Ascending aorta (tissue), 2 donors: ENCODE measurements around the gene L1TD1. TPM values are rescaled to one million over a fixed set of nuclear protein-coding genes. Genes with fewer than 3 reads are reported as not detected.

Source experiments
- DNase-seq, 2 donors: peaks; one replicate each; pipeline ENCODE4 v3.0.0-alpha.2; 2019; ENCODE audit warnings: low spot score in 2 of 2
- H3K27ac ChIP-seq, 2 donors: fragments of 200-600 bp; sonication (generic); one replicate each; pipeline ENCODE4 v1.5.1; 2016 to 2017; ENCODE audit warnings: mild to moderate bottlenecking in 1 of 2
- H3K27me3 ChIP-seq: fragments of 200-600 bp; sonication (generic); one replicate; pipeline ENCODE4 v1.5.1; 2017
- H3K36me3 ChIP-seq, 2 donors: fragments of 200-600 bp; sonication (generic); one replicate each; pipeline ENCODE4 v1.5.1; 2016
- H3K4me1 ChIP-seq, 2 donors: fragments of 200-600 bp; sonication (generic); one replicate each; pipeline ENCODE4 v1.5.1; 2016 to 2017; ENCODE audit warnings: mild to moderate bottlenecking in 1 of 2
- H3K4me3 ChIP-seq, 2 donors: fragments of 200-600 bp; sonication (generic); one replicate each; pipeline ENCODE4 v1.5.1; 2016 to 2017; ENCODE audit warnings: mild to moderate bottlenecking in 1 of 2
- H3K9me3 ChIP-seq, 2 donors: fragments of 200-600 bp; sonication (generic); one replicate each; pipeline ENCODE4 v1.5.1; 2016
- intact Hi-C: fragments of 100-400 bp; cut with DNase I; formaldehyde crosslinking; loops from one replicate; pipeline ENCODE4 v1.15.1; 2023
- total RNA-seq: library from RNA; depleted of rRNA; stranded (reverse); fragments of >200 nt; gene quantifications from one replicate; pipeline ENCODE4 v1.1.0, GENCODE V29; 2016
- TF ChIP-seq, protein P1 (sequence below), 3 experiments: fragments of 200-600 bp in 2 of 3; fragments of 450-650 bp in 1 of 3; sonication (generic) in 2 of 3; IDR thresholded peaks; one replicate each; pipeline ENCODE4 v1.5.1; 2016 to 2019; ENCODE audit warnings: antibody characterized with exemption in 3 of 3, mild to moderate bottlenecking in 1 of 3, moderate library complexity in 1 of 3

L1TD1 gene
- total RNA-seq, 1 donor from 2014 or later = not detected

DNA sequence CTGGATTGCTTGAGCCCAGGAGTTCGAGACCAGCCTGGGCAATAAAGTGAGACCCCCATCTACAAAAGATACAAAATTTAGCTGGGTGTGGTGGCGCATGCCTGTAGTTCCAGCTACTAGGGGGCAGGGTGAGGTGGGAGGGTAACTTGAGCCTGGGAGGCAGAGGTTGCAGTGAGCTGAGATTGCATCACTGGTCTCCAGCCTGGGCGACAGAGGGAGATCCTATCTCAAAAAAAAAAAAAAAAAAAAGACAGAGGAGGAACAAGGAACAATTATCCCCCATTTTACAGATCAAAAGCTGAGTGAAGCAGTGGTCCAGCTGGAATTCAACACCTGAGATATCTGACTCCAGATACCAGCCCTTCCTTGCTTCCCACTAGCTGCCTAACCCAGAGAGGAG is 34.8 kb downstream of the L1TD1 start:
- no peak overlapping the region for H3K27ac ChIP-seq

DNA sequence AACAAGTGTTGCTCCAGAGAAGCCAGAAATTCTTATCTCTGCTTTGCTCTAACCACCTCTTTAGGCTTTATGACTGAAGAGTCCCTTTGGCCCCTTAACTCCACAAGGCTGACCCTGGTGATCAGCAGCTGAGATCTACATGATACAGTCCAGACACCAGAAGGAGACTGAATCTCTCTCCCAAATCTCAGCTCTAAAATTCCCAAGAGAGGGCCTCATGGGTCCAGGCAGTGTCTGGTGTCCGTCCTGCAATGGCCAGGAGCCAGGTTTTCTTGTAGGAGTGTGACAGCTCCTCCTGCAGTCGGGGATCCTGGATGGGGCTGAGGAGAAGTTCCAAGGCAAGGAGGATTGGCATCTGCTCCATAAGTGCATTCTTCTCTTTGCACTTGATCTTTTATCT is 35.3 kb downstream of the L1TD1 start:
- no peaks in the 10 kb centered on the region for H3K36me3 ChIP-seq
- H3K27me3 ChIP-seq = no peaks in the 10 kb centered on the region
- H3K4me3 ChIP-seq = no peak overlapping the region
- no peak overlapping the region for H3K27ac ChIP-seq
- intact Hi-C loops = no loop called here
- no peaks in the 10 kb centered on the region for H3K9me3 ChIP-seq
- no peaks in the 10 kb centered on the region for H3K4me1 ChIP-seq
- no peak for DNase-seq
- TF ChIP-seq, protein P1, sequence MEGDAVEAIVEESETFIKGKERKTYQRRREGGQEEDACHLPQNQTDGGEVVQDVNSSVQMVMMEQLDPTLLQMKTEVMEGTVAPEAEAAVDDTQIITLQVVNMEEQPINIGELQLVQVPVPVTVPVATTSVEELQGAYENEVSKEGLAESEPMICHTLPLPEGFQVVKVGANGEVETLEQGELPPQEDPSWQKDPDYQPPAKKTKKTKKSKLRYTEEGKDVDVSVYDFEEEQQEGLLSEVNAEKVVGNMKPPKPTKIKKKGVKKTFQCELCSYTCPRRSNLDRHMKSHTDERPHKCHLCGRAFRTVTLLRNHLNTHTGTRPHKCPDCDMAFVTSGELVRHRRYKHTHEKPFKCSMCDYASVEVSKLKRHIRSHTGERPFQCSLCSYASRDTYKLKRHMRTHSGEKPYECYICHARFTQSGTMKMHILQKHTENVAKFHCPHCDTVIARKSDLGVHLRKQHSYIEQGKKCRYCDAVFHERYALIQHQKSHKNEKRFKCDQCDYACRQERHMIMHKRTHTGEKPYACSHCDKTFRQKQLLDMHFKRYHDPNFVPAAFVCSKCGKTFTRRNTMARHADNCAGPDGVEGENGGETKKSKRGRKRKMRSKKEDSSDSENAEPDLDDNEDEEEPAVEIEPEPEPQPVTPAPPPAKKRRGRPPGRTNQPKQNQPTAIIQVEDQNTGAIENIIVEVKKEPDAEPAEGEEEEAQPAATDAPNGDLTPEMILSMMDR (IDR thresholded peaks at IDR 0.05) = no peak

More for the DNA sequence above, 34.8 kb downstream of the L1TD1 start:
- H3K4me3 ChIP-seq = no peak overlapping the region
- H3K9me3 ChIP-seq = no peaks in the 10 kb centered on the region
- no peaks in the 10 kb centered on the region for H3K27me3 ChIP-seq
- no peaks in the 10 kb centered on the region for H3K4me1 ChIP-seq
- TF ChIP-seq, protein P1 (IDR thresholded peaks at IDR 0.05) = no peak
- no peaks in the 10 kb centered on the region for H3K36me3 ChIP-seq
- intact Hi-C loops = no loop called here
- DNase-seq = no peak

DNA sequence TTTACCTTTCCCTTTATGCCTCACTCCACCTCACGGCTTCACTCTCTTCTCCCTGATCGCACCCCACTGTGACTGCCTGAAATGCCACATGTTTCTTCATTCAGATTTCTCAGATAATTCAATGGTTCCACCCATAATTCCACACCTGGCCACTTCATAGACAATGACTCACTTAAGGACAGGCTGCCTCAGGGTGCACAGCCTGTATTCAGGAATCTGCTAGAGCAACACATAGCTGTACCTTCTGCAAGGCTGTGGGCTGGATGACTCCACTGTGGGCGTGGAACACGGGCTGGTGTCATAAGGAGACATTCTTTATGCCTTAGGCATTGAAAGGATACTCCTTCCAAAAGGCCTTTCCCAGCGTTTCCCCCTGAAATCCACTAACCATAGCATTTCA is 36.1 kb downstream of the L1TD1 start:
- Histone ChIP-seq H3K9me3 (no peaks in the 10 kb centered on the region), H3K27ac (no peak overlapping the region), H3K36me3 (no peaks in the 10 kb centered on the region), H3K27me3 (no peaks in the 10 kb centered on the region), H3K4me1 (no peaks in the 10 kb centered on the region), H3K4me3 (no peak overlapping the region)
- TF ChIP-seq, protein P1 (IDR thresholded peaks at IDR 0.05) = no peak
- DNase-seq = no peak
- intact Hi-C loops = no loop called here

DNA sequence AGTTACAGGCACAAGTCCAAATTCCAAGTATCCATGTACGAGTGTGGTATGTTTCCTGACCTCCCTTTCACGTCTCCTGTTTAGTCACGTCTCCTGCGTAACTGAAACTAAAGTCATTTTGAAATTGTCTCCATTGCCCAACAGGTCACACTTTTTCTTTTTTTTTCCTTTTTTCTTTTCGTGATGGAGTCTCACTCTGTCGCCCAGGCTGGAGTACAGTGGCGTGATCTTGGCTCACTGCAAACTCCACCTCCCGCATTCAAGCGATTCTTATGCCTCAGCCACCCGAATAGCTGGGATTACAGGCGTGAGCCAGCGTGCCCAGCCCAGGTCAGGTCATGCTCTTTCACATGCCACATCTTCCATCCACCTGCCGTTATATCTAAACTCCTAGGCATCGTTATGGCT is 38.2 kb downstream of the L1TD1 start:
- no peak for DNase-seq
- Histone ChIP-seq H3K4me3 (no peak overlapping the region), H3K9me3 (no peaks in the 10 kb centered on the region), H3K4me1 (no peaks in the 10 kb centered on the region), H3K36me3 (no peaks in the 10 kb centered on the region), H3K27me3 (no peaks in the 10 kb centered on the region), H3K27ac (no peak overlapping the region)
- intact Hi-C loops = no loop called here
- TF ChIP-seq, protein P1 (IDR thresholded peaks at IDR 0.05) = no peak

DNA sequence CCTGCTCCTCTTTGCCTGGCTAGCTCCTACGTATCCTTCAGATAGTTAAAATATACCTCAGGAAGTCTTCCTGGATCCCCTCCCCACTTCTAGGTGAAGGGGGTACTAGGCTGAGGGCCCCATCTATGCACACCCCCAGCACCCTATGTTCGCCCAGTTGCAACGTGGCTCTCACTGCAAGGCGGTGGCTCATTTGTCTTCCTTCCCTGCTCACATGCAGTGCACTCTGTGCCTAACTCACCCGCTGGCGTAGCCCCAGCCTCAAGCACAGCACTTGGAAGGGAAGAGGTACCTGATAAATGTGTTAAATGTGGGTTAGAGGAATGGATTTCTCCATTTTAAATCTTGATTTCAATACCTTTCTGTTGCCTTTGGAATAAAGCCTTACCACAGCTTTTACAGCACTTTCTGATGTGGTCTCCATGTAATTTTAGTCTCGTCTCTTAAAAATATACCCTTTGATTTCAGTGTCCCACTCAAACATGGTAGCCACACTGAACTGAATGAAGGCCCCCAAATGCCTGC is 39.3 kb downstream of the L1TD1 start:
- no peaks in the 10 kb centered on the region for H3K4me1 ChIP-seq
- intact Hi-C loops = no loop called here
- H3K4me3 ChIP-seq = no peak overlapping the region
- H3K9me3 ChIP-seq = no peaks in the 10 kb centered on the region
- H3K27me3 ChIP-seq = no peaks in the 10 kb centered on the region
- TF ChIP-seq, protein P1 (IDR thresholded peaks at IDR 0.05) = no peak
- no peak overlapping the region for H3K27ac ChIP-seq
- H3K36me3 ChIP-seq = no peaks in the 10 kb centered on the region
- DNase-seq = no peak

DNA sequence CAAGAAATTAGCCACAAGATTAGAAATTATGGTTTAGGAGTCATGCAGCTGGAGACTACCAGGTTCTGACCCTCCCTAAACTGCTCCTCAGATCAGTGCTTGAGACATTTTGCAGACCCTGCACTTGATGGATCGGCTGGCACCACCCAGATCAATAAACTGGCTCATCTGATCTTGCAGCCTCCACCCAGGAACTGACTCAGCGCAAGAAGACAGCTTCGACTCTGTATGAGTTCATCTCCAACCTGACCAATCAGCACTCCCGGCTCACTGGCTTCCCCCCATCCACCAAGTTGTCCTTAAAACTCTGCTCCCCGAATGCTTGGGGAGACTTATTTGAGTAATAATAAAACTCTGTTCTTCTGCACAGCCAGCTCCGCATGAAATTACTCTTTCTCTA is 40.0 kb downstream of the L1TD1 start:
- intact Hi-C loops = no loop called here
- Histone ChIP-seq H3K9me3 (no peaks in the 10 kb centered on the region), H3K27ac (no peak overlapping the region), H3K36me3 (no peaks in the 10 kb centered on the region), H3K27me3 (no peaks in the 10 kb centered on the region), H3K4me1 (no peaks in the 10 kb centered on the region), H3K4me3 (no peak overlapping the region)
- DNase-seq = no peak
- TF ChIP-seq, protein P1 (IDR thresholded peaks at IDR 0.05) = no peak
